Psoas muscle (tissue), 8 donors: ENCODE data around the gene MBD5. TPM values are rescaled to one million over a fixed set of nuclear protein-coding genes. Genes with fewer than 3 reads are reported as not detected.

Experiments used
- ATAC-seq, 4 donors: fragments of 200-7000 bp; cut with Tn5 transposase; one replicate each; pipeline ENCODE4 v1.9.1; 2020; ENCODE audit warnings: moderate library complexity in 3 of 4, mild to moderate bottlenecking in 2 of 4
- DNase-seq, 2 donors: peaks; one replicate each; pipeline ENCODE4 v3.0.0-alpha.2; 2020
- H3K27ac ChIP-seq: fragments of 200-600 bp; one replicate; pipeline ENCODE4 v1.8.0; 2022
- H3K27me3 ChIP-seq, 3 donors: fragments of 200-600 bp in 1 of 3; one replicate each; pipeline versions ENCODE4 v1.6.1 to v1.8.0; 2013 to 2022; ENCODE audit warnings: low read length in 2 of 3, mild to moderate bottlenecking in 2 of 3, moderate library complexity in 1 of 3; ENCODE audit not compliant: insufficient read depth in 3 of 3
- H3K36me3 ChIP-seq, 2 donors: fragments of 200-600 bp in 1 of 2; one replicate each; pipeline versions ENCODE4 v1.6.1 to v1.8.0; 2013 to 2022; ENCODE audit warnings: low read depth in 1 of 2, mild to moderate bottlenecking in 1 of 2, moderate library complexity in 1 of 2; ENCODE audit not compliant: insufficient read depth in 1 of 2
- H3K4me1 ChIP-seq: fragments of 200-600 bp; one replicate; pipeline ENCODE4 v1.8.0; 2022
- H3K4me3 ChIP-seq: fragments of 200-600 bp; one replicate; pipeline ENCODE4 v1.8.0; 2022; ENCODE audit warnings: mild to moderate bottlenecking
- H3K9me3 ChIP-seq: fragments of 200-600 bp; one replicate; pipeline ENCODE4 v1.8.0; 2022
- WGBS, 3 donors: extraction: QIAGEN DNeasy Blood & Tissue Kit; methylation state at CpG; one replicate each; pipeline versions ENCODE4 v1.1.6 to v1.1.7; 2013; 5-methylcytosine and 5-hydroxymethylcytosine counted together
- intact Hi-C, 2 donors: fragments of 100-400 bp; cut with DNase I; formaldehyde crosslinking; loops; one replicate each; pipeline versions ENCODE4 v1.11.0 to v1.14.2; 2022
- polyA plus RNA-seq, 3 donors: library from polyadenylated mRNA; stranded (reverse); fragments of 200-250 nt; gene quantifications; one replicate each; pipeline ENCODE4 v1.2.3, GENCODE V29; 2013
- total RNA-seq, 4 donors: library from RNA; stranded (reverse); fragmentation: NEBNext Ultra II Directional in 2 of 4; extraction: Animal tissue kit (Norgen Biotek cat#: 25700) in 2 of 4; gene quantifications; one replicate each; pipeline versions ENCODE4 v1.2.1 to v1.2.4, GENCODE V29; 2021 to 2023
- TF ChIP-seq, protein P1 (sequence below): fragments of 200-600 bp; IDR thresholded peaks from one replicate; pipeline ENCODE4 v1.8.0; 2022; ENCODE audit warnings: antibody characterized with exemption
- donor health status: healthy with polysubstance abuse.
- donor health status: DM: no; HTN: no; CAD: no; lungs with moderate emphysema.
- donor health status: Bipolar disorder and iron deficiency.
- donor health status: healthy.
- donor health status: DM: yes; HTN: yes; CAD: no.
- donor health status: DM: no; HTN: no; CAD: no.
- donor health status: DM: no; HTN: no; CAD: no.
- donor health status: DM: yes; HTN: yes; CAD: no.

MBD5 gene
- total and polyA plus RNA-seq, 7 donors, result 3.2 to 36.5 (median 17.5) TPM

DNA sequence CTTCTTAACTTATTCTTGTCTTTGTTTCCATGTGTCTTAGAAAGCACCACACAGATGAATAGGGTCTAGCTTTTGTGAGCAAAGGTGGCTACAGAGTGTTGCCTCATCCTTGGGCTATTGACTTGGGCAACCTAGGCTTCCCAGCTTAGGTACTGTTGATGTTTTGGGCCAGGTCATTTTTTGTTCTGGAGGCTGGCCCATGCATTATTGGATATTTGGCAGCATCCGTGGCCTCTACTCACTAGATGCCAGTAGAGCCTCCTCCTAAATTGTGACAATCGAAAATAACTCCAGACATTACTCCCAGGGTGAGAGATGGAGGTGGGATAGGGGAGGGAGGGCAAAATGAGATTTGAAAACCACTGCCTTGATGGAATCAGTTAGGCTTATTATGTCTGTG is 496.4 kb downstream of the MBD5 start:
- no peak for ATAC-seq
- Histone ChIP-seq H3K9me3 (no peaks in the 10 kb centered on the region), H3K4me1 (no peaks in the 10 kb centered on the region), H3K36me3 (peaks cover 0 to 3% of the 10 kb centered on the region in 2 donors), H3K27ac (no peak overlapping the region), H3K27me3 (no peaks in the 10 kb centered on the region), H3K4me3 (no peak overlapping the region)
- no peak for DNase-seq
- 66 to 90% (median 72%) methylated on average over 2 of the region's 2 CpGs for WGBS, 3 donors
- intact Hi-C loops, result no loop called here
- TF ChIP-seq, protein P1, sequence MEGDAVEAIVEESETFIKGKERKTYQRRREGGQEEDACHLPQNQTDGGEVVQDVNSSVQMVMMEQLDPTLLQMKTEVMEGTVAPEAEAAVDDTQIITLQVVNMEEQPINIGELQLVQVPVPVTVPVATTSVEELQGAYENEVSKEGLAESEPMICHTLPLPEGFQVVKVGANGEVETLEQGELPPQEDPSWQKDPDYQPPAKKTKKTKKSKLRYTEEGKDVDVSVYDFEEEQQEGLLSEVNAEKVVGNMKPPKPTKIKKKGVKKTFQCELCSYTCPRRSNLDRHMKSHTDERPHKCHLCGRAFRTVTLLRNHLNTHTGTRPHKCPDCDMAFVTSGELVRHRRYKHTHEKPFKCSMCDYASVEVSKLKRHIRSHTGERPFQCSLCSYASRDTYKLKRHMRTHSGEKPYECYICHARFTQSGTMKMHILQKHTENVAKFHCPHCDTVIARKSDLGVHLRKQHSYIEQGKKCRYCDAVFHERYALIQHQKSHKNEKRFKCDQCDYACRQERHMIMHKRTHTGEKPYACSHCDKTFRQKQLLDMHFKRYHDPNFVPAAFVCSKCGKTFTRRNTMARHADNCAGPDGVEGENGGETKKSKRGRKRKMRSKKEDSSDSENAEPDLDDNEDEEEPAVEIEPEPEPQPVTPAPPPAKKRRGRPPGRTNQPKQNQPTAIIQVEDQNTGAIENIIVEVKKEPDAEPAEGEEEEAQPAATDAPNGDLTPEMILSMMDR, result no peak

DNA sequence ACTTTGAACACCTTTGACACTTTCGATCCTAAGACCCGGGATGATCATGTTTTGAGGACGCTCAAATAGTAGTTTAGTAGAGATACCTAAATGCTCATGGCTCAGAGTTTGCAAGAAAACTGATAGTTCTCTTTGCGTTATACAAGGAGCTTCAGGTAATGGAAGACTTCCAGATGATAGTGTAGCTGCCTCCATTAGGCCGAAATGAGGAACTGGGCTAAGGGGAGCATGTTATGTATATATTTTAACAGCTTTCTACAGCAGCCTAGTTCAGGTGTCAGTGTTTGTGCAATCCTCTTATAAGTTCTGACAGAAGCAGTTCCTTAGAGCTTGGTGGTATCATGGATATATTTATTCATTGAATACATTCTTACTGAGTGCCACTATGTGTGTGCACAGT is 496.9 kb downstream of the MBD5 start:
- 96 to 98% (median 98%) methylated on average over 5 of the region's 5 CpGs for WGBS, 3 donors
- H3K36me3 ChIP-seq, result peaks cover 0 to under 1% of the 10 kb centered on the region in 2 donors

DNA sequence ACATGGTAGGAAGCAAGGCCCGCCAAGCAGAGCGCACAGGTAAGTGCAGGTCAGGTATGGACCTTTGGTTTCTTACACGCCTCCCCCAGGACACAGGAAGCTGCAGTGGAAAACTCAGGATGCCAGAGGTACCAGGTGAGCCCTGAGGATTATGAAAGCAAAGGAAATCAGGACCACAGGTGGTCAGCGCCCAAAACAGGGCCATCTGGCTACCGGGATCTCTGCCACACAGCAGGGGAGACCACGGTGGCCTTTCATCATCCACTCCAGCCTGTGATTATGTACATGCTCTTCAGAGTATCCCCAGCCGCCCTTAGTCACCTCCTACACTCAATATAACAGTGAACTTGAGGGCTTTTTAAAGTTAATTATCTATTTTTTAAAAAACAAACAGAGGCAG is 498.1 kb downstream of the MBD5 start:
- ATAC-seq, result no peak

More for the DNA sequence above, 496.9 kb downstream of the MBD5 start:
- Histone ChIP-seq H3K27me3 (no peaks in the 10 kb centered on the region), H3K4me1 (no peaks in the 10 kb centered on the region), H3K9me3 (no peaks in the 10 kb centered on the region), H3K4me3 (no peak overlapping the region), H3K27ac (no peak overlapping the region)
- intact Hi-C loops, result no loop called here
- ATAC-seq (no peak), DNase-seq (no peak)
- TF ChIP-seq, protein P1, result no peak

DNA sequence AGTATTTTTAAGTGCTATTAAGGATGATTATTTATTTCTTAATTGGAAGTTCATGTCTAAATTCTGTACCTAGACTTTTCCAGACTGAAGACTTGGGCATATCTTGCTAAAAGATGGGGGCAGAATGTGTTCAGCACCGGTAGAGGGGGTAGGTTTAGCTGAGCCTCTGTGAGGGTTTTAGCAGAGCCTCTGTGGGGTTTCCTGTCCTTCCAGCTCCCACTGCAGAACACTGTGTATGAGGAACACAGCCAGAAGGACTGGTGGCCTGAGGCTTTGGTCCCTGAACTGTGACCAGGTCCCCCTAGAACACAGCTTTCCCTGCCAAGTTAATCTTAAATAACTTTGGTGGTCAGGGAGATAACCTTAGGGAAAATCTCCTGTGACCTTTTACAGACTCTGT is 500.3 kb downstream of the MBD5 start:
- intact Hi-C loops, result no loop called here
- WGBS, 3 donors, result 20 to 37% (median 35%) methylated on average over 1 of the region's 1 CpG
- Histone ChIP-seq H3K27ac (no peak overlapping the region), H3K36me3 (no peaks in the 10 kb centered on the region), H3K4me1 (no peaks in the 10 kb centered on the region), H3K9me3 (no peaks in the 10 kb centered on the region), H3K4me3 (no peak overlapping the region), H3K27me3 (no peaks in the 10 kb centered on the region)
- no peak for DNase-seq
- TF ChIP-seq, protein P1, result no peak
- ATAC-seq, result no peak

More for the DNA sequence above, 498.1 kb downstream of the MBD5 start:
- Histone ChIP-seq H3K9me3 (no peaks in the 10 kb centered on the region), H3K27me3 (no peaks in the 10 kb centered on the region), H3K4me1 (no peaks in the 10 kb centered on the region), H3K4me3 (no peak overlapping the region), H3K36me3 (no peaks in the 10 kb centered on the region), H3K27ac (no peak overlapping the region)
- TF ChIP-seq, protein P1, result no peak
- DNase-seq, result no peak
- WGBS, 3 donors, result 86 to 92% (median 89%) methylated on average over 7 of the region's 7 CpGs
- intact Hi-C loops, result no loop called here

GRCh38 chr2:148523315-148523714 is 502.4 kb downstream of the MBD5 start:
- peaks cover 0 to 2% (median 0%) of the 10 kb centered on the region in 3 donors for H3K27me3 ChIP-seq
- intact Hi-C loops, result no loop called here
- DNase-seq (no peak), ATAC-seq (no peak)
- H3K36me3 ChIP-seq, result no peaks in the 10 kb centered on the region
- H3K4me3 ChIP-seq, result no peak overlapping the region
- no peaks in the 10 kb centered on the region for H3K4me1 ChIP-seq
- no peak overlapping the region for H3K27ac ChIP-seq
- WGBS, 3 donors, result 34 to 54% (median 46%) methylated on average over 1 of the region's 1 CpG
- TF ChIP-seq, protein P1, result no peak
- H3K9me3 ChIP-seq, result no peaks in the 10 kb centered on the region
